Hepatic stellate cell (primary cell): ENCODE data around the gene SOX9.
A peak's percentile ranks its signal among the peaks of the same experiment; 100 is the strongest.
"Not testable (repeated sequence)": the region's sequence is repeated elsewhere in the genome, so short reads cannot be mapped to it uniquely, and the experiment has no call there.

ENCODE experiments used
- DNase-seq: peaks from one replicate; pipeline ENCODE4 v3.0.0; 2011; ENCODE audit warnings: low spot score

The SOX9 gene

DNA sequence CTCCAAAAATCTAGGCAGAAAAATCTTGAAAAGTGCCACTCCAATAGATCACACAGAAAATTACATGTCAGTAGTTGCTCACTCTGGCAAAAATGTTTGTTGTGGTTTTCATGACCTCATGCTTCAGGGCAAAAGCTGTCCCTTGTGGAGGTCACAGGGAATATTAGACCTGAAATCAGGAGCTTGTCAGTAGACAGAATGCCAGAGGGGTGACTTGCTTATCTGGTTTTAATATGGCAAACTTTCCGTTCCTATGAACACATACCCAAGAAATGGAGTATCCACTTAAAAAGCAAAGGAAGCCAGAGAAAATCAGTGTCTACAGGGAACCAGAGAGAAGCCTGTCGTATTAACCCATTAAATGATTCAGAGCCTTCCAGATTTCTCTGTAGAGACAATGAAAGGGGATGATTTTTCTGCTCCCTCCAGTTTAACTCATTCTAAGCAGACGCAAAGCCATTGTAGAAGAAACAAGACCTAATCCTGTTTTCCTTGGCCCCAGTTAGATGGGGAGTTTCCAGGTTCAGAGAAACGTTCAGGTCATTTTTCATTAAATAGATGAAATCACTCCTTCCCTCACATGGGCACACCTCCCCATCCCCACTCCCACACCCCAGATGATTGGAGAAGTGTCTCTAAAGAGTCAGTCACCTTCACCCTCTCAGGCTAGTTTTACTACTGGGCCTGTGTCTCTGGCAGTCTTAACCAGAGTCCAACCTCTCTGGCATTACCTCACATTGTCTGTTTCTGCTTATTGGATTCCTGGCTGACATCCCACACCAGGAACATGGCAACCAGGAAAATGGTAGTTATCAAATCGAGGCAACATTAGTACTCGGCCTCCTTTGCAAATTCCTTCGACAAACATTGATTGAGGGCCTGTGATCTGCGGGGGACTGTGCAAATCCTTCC, 6.0 kb downstream of the SOX9 start:
- DNase-seq, result peak; percentile 33

DNA sequence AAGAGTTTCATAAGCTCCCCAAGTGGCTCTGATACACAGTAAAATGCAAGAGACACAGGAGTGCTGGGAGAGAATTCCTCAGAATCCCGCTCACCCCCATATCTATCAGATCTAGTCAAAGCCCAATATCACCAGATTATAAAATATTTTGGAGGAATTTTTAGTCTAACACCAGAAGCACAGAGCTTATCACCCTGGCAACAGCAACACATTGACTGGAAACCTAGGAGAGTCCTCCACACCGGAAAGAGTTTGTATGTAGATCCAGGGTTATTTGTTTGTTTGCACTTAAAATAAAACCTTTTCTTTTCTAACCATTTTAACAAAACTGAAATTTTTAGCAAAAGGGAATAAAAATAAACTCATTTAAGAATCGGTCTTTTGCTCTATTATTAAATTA, 7.2 kb downstream of the SOX9 start:
- no peak for DNase-seq

DNA sequence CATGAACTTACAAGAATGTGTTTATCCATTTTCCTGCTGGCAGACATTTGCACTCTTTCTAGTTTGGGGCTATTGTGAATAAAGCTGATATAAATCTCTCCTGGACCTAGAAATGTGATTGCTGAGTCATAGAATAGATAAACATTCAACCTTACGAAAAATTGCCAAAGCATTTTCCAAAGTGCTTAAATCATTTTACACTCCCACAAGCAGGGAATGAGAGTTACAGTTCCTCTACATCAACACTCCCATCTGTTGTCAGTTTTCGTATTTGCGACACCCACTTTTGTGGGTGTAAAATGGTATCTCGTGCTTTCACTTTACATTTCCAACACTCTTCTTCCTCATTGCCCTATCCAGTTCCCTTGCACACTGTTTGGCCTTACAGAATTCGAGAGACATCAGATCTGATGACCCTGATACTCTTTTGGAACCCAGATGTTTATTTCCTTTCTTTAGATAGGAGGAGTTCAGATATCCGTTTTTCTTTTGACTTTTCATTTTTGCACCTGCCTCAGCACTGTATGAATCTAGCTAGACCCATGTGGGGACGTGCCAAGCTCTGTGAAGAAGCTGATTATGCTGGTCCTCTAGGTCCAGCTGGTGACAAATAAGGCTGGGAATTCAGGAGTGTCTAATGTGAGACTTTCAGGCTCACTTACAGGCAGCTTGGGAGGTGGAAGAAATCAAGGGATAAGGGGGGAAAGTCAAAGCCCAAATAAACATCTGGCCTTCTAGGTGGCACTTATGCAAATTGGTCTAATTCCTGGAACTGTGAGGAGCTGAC, 14.0 kb downstream of the SOX9 start:
- DNase-seq, result no peak

DNA sequence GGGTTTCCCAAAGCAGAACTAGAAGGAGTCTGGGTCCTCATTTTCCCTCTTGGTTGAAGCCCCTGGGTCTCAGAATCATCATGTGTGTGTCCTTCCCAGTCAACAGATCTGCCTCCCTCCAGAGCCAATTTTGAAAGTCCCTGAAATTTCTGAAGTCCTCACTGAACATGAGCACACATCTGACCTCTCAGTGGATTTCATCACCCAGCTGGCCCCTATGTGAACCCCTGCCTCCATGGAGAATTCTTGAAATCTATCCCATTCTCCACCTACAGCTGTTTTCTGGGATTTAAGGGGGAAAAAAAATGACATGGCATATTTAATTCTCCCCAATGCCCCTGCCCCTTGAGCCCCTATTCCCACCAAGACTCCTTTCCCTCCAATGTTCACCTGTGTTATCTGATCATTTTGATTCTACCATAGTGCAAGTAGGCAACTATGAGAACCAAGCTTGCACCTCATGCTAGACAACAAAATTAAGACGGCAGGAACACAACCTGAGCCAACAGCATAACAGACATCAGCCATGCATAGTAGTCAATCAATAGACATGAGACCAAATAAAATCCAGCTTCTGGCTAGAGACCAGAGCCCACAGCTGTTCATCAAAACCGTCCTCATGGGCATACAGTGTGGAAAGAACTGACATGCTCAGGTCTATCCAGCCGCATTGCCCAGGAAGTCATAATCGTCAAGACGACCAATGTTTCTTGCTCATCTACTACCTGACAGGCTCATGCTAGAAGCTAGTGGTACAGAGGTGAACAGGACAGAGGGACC, 14.9 kb downstream of the SOX9 start:
- no peak for DNase-seq

DNA sequence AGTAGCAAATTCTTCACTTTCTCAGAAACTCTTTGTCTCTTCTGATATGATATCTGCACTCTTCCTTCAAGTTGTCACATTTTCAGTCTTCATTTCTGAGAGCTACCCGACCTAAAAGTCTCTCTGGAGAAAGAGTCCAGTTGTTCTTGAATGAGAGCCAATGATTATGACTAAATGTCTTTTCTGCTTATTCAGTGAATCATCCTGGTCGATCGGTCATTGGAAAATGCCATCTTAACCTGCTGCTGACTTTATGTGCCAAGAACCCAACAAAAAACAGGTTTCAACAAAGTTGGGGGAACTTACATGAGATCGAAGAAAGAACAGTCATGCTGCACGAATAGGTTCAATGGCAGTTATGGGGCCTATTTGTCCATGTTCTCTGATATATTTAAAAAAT, 15.9 kb downstream of the SOX9 start:
- DNase-seq, result peak; percentile 8

DNA sequence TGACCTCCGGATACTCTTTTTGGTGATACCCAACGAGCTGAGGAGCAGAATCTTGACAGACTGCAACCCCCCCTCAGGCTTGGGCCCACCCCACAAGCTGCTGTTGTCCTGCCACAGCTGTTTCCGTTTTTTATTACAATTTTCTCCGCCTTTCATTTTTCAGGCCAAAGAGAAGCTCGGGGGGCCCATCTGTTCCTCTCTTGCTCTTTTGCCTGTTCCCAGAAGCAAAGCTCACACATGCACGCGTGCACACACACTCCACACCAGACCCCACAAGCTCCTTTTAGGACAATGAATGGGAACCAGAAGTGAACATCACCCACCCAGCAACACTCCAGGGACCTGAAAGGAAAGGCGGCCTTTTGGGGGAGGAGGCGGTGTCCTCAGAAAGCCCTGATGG, 16.3 kb downstream of the SOX9 start:
- DNase-seq, result no peak

DNA sequence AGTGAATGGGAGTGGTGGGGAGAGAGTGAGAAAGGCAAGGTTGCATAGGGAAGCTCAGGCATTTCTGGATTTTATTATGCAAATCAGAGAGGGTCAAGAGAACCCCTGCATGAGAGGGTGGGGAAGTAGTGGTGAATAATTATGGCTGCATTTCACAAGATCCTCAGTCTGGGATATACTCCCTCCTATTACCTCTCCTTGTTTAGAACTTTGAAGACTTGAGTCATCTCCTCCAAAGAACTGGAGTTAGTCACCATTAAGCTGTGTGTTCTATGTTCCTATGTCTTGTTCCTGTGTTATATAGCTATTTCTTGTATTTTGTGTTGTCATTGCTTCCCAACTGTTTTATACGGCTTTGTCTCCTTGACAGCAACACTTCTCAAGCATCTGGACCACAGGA, 18.4 kb downstream of the SOX9 start:
- DNase-seq, result no peak

DNA sequence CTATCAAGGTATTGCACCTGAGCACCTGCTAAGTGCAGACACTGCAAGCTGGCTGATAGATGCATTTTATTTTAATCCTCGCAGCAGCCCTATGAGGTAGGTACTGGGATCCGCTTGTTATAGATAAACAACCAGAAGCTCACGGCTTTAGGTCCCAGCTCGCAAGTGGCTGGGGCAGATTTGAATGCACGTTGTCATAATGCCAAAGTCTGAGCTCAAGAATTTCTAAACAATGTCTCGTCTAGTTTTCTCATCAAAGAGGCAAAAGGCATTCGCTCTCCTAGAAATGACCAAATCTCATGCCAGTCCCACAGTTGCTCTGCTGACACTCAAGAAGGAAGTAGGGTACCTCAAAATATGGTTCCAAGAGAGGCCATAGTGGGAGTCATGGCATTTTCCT, 20.5 kb downstream of the SOX9 start:
- DNase-seq, result no peak

DNA sequence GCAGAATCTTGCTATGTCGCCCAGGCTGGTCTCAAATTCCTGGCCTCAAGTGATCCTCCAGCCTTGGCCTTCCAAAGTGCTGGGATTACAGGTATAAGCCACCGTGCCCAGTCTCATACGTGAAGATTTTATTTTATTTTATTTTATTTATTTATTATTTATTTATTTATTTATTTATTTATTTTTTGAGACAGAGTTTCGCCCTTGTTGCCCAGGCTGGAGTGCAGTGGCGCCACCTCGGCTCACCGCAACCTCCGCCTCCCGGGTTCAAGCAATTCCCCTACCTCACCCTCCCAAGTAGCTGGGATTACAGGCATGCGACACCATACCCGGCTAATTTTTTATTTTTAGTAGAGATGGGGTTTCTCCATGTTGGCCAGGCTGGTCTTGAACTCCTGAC, 21.3 kb downstream of the SOX9 start:
- not testable (repeated sequence) for DNase-seq

DNA sequence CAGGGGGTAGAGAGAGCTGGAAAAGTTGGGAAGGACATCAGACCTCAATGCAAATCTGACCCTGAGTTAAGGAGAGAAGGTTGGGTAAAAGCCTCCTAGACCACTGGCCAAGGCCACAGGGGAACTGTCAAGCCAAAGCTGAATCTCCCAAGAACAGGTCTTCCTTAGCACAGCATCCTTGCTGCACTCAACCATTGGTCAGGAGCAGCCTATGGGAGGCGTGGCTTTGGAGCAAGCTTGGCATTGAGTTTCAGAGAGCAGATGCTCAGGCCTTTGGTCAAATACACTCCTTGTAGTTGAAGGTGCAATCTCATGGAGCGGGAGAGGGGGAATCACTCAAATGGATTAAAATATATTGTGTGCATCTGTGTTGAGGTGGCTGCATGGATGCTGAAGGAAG, 21.8 kb downstream of the SOX9 start:
- DNase-seq, result no peak

DNA sequence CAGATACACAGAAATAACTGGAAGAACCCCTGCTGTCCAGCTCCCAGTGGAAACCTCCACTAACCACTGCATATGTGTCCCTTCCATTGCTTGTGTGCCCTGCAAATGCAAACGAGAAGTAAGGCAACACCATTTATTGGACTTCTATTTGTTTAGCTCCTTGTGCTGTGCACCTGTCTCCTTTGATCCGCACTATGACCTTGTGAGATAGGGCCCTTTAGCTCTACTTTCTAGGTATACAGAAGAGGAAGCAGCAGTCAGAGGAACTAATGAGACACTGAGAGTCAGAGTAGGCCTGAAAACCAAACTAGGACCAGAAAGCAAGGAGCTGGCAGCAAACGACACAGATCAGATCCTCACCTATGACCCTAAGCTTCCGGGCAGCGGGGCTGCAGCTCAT, 22.4 kb downstream of the SOX9 start:
- DNase-seq, result no peak

DNA sequence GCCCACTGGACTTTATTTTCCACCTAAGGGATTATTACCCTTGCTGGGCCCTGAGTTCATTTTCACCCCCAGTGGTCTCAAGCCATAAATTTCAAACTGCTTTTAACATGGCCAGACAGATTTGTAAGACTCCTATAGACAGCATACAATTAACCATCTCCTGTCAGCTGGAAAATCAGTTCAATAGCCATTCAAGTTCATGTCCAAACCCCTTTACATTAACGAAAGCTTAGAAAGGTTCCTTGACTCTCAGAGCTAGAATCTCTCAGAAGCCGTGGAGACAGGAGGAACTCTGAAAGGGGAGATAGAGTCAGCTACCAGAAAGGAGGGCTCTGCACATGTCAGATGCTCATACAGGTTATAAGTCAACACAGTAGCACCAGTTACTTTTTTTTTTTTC, 23.3 kb downstream of the SOX9 start:
- DNase-seq, result no peak

DNA sequence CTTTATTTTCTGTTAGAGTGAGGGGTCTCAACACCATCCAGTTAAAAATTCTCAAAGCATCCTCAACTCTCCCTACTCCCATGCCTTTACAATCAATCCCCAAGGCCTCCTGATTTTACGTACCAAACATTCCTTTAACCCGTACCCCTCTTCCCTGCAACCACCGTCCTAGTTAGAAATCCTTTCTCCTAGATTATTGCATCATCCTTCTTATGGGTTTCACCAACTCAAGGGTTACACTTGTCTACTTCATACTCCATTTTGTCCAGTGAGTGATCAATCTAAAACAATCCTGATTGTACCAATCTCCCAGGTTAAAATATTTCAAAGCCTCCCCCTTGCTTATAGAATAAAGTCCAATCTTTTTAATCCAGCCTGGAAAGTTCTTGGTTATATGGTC, 24.7 kb downstream of the SOX9 start:
- no peak for DNase-seq

DNA sequence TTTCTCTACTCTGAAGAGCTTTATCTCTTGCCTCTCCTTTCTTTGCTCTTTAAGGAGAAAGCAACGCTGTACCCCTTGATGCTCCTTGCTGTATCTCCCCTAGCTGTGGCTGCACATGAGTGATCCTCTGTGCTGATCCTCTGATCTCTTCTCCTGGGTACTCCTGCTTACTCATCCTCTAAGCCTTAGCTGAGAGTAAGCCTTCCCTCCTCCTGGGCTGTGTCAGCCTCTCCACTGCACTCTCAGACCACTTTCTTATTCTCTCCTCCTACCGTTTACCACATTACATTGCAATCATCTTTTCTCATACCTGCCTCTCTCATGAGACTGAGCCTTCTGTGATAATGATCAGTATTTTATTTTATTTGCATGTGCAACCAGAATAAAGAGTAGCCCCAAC, 25.1 kb downstream of the SOX9 start:
- DNase-seq, result no peak

DNA sequence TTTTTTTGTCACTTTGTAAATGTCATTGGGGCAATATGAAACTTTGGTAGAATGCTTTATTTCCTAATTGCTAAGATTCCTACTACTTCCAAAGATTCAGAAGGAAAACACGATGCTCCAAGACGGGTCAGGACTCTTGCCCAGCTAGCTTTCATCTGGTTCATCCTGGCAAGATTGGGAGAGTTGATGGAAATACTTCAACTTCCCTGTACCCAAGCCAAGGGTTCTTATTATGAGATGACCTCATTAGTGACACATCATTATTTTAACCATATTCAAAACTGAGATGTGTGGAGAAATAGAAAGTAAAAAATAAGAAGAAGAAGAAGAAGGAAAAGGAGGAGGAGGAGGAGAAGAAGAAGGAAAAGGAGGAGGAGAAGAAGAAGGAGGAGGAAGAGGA, 25.6 kb downstream of the SOX9 start:
- no peak for DNase-seq

DNA sequence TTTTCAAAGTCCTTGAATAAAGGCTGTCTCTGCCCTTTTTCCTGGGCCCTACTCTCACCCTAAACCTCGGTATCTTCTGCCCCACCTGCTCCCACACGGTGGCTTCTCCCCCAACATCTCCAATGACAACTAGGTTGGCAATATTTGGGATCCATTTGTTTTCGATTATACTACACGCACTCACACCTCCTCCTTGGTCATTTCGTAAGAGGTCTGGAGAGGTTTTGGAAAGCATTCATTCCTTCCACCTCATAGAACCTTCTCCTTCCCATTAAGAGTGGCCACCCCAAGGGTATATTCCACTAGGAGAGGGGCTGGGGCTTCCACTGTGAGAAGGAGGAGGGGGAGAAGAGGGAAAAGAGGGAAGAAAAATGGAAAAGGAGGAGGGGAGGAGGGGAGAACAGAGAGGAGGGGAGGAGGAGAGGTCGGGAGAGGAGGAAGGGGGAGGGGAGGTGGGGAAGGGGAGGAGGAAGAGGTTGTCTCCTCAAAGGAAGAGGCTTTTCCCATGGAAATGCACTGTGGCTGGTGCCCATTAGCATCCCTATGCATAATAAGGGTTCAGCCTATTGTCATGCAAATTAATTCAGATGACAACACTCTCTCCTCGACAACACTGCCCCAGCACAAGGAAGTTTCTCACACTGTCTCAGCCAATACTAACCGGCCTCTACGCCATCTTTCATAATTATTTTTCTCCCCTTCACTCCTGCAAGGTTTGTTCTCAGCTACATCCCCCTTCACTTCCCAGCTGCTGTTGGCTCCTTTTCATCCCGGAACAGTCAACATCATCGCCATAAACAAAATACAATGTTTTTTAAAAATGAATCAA, 30.0 kb downstream of the SOX9 start:
- DNase-seq, result no peak

DNA sequence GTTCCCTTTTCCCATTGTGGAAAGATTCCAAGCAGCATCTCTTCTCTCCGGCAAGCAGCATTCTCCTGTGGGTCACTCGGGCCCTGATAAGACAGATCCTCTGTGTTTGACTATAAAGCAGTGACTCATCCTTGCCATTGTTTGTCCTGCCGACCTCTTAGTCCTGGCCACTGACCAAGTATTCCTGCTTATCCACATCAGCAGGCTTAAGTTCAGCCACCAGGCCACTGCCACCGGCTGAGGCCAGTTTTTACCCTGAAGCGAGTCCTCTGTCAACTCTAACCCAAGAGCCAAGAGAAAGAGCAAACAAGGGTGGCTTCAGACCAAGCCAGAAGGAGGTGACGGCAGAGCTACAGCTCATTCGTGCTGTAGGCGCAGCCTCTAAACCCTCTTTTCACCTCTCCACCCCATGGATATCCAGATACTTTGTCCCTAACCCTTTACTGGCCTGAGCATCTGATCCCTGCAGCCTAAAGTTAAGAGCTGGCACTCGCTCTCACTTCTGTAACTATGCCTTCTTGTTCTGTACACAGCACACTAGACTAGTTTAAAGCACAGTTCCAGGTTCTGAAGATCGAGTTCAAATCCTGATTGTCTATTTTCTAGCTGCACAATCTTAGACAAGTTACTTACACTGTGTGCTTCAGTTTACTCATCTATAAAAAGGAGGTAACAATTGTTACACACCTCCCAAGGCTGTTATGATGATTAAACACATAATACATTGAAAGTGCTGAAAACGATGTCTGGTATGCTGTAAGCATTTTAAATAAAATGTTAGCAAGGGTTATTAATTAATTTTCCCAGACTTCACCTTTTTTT, 31.0 kb downstream of the SOX9 start:
- DNase-seq, result peak; percentile 29

DNA sequence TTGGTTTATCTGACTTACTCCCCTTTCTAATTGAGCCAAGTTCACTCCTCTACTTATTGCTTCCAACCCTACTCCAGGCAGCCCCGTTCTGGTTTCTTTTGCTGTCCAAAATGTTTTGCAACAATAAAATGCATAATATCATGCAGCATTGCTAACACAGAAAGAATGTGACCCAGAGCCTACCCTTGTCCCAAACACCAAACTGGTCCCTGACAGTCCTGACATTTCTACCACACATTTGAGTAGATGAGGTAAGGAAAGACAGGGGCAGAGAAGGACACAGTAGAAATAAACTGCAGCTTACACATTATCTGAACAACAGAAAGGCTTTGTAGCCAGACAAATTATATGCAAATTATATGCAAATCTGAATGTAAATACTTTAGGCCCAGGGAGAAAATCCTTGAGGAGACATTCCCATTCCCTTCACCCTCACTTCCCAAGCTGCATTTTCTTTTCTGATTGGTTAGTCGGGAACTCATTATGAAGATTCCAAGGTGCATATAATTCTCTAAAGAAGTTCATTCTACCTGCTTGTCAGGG, 31.6 kb downstream of the SOX9 start:
- no peak for DNase-seq

DNA sequence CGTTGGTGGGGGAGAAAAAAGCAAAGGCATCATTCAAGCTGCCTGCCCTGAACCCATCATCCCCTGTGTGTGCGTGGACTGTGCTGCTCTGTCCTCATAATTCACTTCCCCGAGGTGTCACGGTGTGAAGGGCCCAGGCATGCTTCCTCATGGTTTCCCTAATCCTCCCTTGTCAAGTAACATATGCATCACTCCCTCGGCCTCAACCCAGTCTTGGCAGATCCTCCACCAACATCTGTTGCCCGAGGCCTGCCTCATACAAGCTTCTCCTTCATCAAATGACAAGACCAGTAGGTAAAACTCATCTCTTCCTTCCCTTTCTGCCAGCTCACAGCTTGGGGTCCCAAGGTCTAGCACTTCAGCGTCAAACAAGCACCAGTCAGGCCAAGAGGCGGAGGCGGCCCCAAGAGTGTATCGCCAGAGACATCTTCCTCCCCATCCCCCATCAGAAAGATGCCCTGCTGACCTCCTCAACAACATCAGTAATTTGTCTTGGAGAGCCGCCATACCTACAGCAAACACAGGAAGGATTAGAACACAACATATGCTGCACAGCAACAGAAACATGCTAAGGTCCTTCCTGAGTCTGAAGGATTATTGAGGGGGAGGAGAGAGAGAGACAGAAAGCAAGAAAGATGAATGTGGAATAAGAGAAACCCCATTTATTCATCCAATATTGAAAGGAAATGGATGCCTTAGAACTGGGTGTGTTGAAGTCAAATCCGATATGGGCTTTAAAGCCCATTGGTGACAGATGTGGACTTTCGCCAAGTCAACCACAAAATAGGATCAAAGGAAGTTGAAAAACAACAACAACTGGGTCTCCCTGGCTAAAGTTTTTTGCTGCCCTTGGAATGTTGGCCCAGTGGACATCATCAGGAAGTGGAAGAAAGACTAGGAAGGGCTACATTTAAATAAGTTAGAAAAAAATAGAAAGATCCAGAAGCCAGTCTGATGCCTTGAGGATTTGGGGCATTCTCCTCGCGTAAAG, 38.4 kb downstream of the SOX9 start:
- no peak for DNase-seq
